GM06990 (cell line): Measurements from ENCODE around the gene KCNAB1.
"Not testable (repeated sequence)": the region's sequence is repeated elsewhere in the genome, so short reads cannot be mapped to it uniquely, and the experiment has no call there.

Experiments
- DNase-seq: peaks from one replicate; pipeline ENCODE4 v3.0.0-alpha.2; 2011; ENCODE audit not compliant: insufficient read length; ENCODE audit errors: extremely low read depth
- H3K27me3 ChIP-seq: replicated peaks from 2 replicates; pipeline ENCODE4 v1.6.0; 2011; ENCODE audit warnings: low read length; ENCODE audit not compliant: control insufficient read depth, insufficient read depth
- H3K36me3 ChIP-seq: 2 replicates; pipeline ENCODE4 v1.5.1; 2011; ENCODE audit warnings: low read length; ENCODE audit not compliant: control insufficient read depth, insufficient read depth
- H3K4me3 ChIP-seq: replicated peaks from 2 replicates; pipeline ENCODE4 v1.5.1; 2011; ENCODE audit warnings: low read depth, mild to moderate bottlenecking, control low read depth, low read length
- TF ChIP-seq, protein P1 (sequence below): IDR thresholded peaks from 2 replicates; pipeline ENCODE4 v1.5.1; 2011; ENCODE audit warnings: low read length, control low read depth, mild to moderate bottlenecking, inconsistent platforms; ENCODE audit not compliant: insufficient read depth, poor library complexity, severe bottlenecking

Gene KCNAB1

GRCh38 chr3:156264771-156265170 lies 144.4 kb downstream of the KCNAB1 start:
- H3K36me3 ChIP-seq: no peaks in the 10 kb centered on the region
- H3K4me3 ChIP-seq: no peak overlapping the region
- no peak for DNase-seq
- TF ChIP-seq, protein P1, sequence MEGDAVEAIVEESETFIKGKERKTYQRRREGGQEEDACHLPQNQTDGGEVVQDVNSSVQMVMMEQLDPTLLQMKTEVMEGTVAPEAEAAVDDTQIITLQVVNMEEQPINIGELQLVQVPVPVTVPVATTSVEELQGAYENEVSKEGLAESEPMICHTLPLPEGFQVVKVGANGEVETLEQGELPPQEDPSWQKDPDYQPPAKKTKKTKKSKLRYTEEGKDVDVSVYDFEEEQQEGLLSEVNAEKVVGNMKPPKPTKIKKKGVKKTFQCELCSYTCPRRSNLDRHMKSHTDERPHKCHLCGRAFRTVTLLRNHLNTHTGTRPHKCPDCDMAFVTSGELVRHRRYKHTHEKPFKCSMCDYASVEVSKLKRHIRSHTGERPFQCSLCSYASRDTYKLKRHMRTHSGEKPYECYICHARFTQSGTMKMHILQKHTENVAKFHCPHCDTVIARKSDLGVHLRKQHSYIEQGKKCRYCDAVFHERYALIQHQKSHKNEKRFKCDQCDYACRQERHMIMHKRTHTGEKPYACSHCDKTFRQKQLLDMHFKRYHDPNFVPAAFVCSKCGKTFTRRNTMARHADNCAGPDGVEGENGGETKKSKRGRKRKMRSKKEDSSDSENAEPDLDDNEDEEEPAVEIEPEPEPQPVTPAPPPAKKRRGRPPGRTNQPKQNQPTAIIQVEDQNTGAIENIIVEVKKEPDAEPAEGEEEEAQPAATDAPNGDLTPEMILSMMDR: no peak
- H3K27me3 ChIP-seq: no peaks in the 10 kb centered on the region

DNA sequence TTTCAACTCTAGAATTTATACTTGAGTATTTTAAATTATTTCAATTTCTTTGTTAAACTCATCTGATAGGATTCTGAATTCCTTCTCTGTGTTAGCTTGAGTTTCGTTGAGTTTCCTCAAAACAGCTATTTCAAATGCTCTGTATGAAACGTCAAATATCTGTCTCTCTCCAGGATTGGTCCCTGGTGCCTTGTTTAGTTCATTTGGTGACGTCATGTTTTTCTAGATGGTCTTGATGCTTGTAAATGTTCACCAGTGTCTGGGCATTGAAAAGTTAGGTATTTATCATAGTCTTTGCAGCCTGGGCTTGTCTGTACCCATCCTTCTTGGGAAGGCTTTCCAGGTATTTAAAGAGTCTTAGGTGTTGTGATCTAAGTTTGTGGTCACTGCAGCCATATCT lies 151.1 kb downstream of the KCNAB1 start:
- Histone ChIP-seq H3K36me3 (no peaks in the 10 kb centered on the region), H3K27me3 (no peaks in the 10 kb centered on the region), H3K4me3 (no peak overlapping the region)
- TF ChIP-seq, protein P1: no peak
- no peak for DNase-seq

- DNase-seq: no peak
- H3K27me3 ChIP-seq: no peaks in the 10 kb centered on the region
- no peak overlapping the region for H3K4me3 ChIP-seq
- TF ChIP-seq, protein P1: no peak
- H3K36me3 ChIP-seq: no peaks in the 10 kb centered on the region
Measured at GRCh38 chr3:156271995-156272719, 151.8 kb downstream of the KCNAB1 start.

- H3K4me3 ChIP-seq: no peak overlapping the region
- no peaks in the 10 kb centered on the region for H3K36me3 ChIP-seq
- H3K27me3 ChIP-seq: no peaks in the 10 kb centered on the region; the same call in 1 of the 2 replicates
- no peak for DNase-seq
- TF ChIP-seq, protein P1: no peak
Measured at GRCh38 chr3:156273111-156273694, 152.8 kb downstream of the KCNAB1 start.

DNA sequence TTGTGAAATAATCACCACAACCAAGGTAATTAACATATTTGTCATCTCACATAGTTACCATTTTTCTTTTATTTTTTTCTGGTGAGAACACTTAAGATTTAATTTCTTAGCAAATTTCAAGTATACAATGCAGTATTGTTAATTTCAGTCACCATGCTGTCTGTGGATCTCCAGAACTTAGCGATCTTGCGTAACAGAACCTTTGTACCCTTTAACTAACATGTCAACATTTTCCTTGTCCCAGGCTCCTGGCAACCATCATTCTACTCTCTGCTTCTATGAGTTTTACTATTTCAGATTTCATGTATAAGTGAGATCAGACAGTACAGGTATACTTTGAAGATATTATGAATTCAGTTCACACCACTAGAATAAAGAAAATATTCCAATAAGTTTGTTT lies 154.4 kb downstream of the KCNAB1 start:
- H3K36me3 ChIP-seq: no peaks in the 10 kb centered on the region
- no peak overlapping the region for H3K4me3 ChIP-seq
- TF ChIP-seq, protein P1: no peak
- no peak for DNase-seq
- no peaks in the 10 kb centered on the region; the same call in 1 of the 2 replicates for H3K27me3 ChIP-seq

DNA sequence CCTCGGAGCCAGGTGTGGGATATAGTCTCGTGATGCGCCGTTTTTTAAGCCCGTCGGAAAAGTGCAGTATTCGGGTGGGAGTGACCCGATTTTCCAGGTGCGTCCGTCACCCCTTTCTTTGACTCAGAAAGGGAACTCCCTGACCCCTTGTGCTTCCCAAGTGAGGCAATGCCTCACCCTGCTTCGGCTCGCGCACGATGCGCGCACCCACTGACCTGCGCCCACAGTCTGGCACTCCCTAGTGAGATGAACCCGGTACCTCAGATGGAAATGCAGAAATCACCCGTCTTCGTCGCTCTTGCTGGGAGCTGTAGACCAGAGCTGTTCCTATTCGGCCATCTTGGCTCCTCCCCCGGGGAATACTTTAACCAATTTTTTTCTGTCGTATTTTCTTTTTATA lies 164.3 kb downstream of the KCNAB1 start:
- H3K27me3 ChIP-seq, H3K36me3 ChIP-seq, DNase-seq, H3K4me3 ChIP-seq: not testable (repeated sequence)
